Tibial nerve (tissue), 4 donors: ENCODE data around the gene NDUFC1.

Experiments used
- CTCF ChIP-seq, 5 experiments: fragments of 200-600 bp in 3 of 5; fragments of 450-650 bp in 2 of 5; sonication (generic) in 3 of 5; IDR thresholded peaks; one replicate each; pipeline ENCODE4 v1.5.1; 2016 to 2019; ENCODE audit warnings: antibody characterized with exemption in 5 of 5, mild to moderate bottlenecking in 3 of 5, moderate library complexity in 2 of 5
- EP300 ChIP-seq, 2 donors: sonication (generic); formaldehyde crosslinking; IDR thresholded peaks; one replicate each; pipeline ENCODE4 v1.6.1; 2017; ENCODE audit warnings: antibody characterized with exemption in 2 of 2, mild to moderate bottlenecking in 1 of 2

DNA sequence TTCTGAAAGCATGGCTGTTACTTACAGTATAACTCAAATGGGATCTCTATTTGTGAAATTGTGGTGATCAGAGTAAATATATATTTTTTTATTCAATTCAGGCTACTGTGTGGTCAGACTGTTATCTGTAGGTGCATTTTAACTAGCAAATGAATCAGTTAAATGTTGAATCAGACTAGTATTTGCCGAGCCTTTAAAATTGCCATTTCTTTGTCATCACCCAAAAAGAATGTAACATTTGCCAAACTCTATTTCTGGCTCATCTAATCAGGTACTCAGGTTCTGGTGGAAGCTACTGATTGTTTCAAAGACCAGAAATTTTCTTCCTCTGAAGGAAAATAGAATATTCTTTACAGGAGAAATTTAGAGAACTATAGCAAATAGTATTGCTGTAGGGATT lies 2.7 kb downstream of the NDUFC1 start:
- TF ChIP-seq CTCF (IDR thresholded peaks at IDR 0.05) (no peak), EP300 (IDR thresholded peaks at IDR 0.05) (no peak)
